Right ventricle myocardium superior (tissue), 1 donor: ENCODE data around the gene ASTL. TPM values are rescaled to one million over a fixed set of nuclear protein-coding genes. Genes with fewer than 3 reads are reported as not detected.
A peak's percentile ranks its signal among the peaks of the same experiment; 100 is the strongest.

Source experiments
- ATAC-seq: fragments of 200-7000 bp; cut with Tn5 transposase; one replicate; pipeline ENCODE4 v1.9.1; 2020; ENCODE audit warnings: mild to moderate bottlenecking; ENCODE audit not compliant: poor library complexity
- DNase-seq: peaks from one replicate; pipeline ENCODE4 v3.0.0-alpha.2; 2020
- intact Hi-C: fragments of 100-400 bp; cut with DNase I; formaldehyde crosslinking; loops from one replicate; pipeline ENCODE4 v1.11.2; 2022
- long read RNA-seq: library from polyadenylated mRNA; unstranded; transcript quantifications from one replicate; pipeline ENCODE4 v2.0.0, GENCODE V29; 2021
- total RNA-seq: library from RNA; stranded (reverse); fragmentation: NEBNext Ultra II Directional; extraction: Animal tissue kit (Norgen Biotek cat#: 25700); gene quantifications from one replicate; pipeline ENCODE4 v1.2.1, GENCODE V29; 2021
- donor health status: DM: no; HTN: yes; CAD: no; lungs with severe emphysema.

ASTL gene
- not detected for total RNA-seq
- long read RNA-seq, partial matches to known transcripts: 0 of 1 reads
- long read RNA-seq, other reads (novel, unspliced or antisense): 1 of 1 reads

GRCh38 chr2:96138179-96139145 lies at the start of gene ASTL:
Gene ASTL, minus strand, starts transcription at chr2:96138502. Its CDS starts 66 bp downstream, at chr2:96138436.
- DNase-seq: peak; percentile 47
- ATAC-seq: peak; percentile 84
- intact Hi-C loops: loop anchor here (5.0 kb wide), 1 partner anchor 369 kb away; the partner anchor contains the start of gene NEURL3

DNA sequence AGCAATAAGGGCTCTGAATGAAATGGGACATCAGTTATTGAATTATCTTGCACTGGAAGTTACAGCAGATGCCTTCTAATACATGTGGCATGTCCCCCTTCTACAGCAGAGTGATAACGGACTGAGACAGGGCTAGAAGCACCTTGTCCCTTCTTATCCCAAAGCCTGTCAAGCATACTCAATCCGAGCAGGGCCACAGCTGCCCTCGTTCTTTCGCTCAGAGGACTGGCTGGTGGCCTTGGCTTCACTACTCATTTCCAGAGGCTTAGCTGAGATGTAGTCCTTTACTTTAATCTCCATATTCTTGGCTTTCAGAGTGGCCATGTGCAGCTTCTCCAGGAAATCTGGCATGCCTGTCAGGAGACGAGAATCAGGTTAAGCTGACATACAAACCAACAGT lies 48.3 kb upstream of the ASTL start:
- ATAC-seq (peak; percentile 49), DNase-seq (no peak)
- intact Hi-C loops: no loop called here

DNA sequence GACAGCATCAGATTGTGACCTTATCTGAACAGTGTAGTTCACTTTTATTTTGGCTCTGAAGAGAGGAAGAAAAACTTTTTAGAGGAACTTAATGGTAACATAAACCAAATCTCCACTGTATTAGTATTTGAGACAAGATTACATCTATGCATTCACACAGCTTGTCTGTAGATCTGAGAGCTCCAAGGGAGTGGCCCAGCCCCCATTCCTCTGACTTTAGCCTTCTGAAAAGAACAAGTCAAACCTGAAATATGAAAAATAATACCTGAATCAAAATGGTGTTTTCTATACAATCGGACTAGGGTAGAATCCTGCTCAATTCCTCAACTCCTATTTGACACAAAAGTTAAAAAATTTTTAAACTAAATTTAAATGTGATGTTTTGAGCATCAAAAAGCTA lies 47.2 kb upstream of the ASTL start:
- no peak for ATAC-seq
- intact Hi-C loops: no loop called here

DNA sequence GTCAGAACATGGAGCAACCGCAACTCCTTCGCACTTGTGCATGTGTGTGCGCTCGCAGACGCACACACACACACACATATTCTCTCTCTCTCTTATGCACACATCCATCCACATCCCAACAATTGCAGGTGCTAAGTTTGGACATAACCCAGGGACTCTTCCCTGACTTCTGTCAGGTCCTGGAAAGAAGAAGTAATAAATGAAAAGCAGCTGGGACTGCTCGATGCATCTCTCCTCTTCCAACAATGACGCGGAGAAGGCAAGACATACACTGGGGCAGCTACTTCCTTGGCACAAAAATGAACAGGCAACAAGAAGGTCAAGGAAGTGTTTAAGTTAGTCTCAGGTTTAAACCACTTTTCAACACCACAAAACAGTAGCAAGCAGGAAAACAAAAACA lies 46.7 kb upstream of the ASTL start:
- intact Hi-C loops: no loop called here
- ATAC-seq (no peak), DNase-seq (no peak)

More for the DNA sequence above, 47.2 kb upstream of the ASTL start:
- DNase-seq: no peak

DNA sequence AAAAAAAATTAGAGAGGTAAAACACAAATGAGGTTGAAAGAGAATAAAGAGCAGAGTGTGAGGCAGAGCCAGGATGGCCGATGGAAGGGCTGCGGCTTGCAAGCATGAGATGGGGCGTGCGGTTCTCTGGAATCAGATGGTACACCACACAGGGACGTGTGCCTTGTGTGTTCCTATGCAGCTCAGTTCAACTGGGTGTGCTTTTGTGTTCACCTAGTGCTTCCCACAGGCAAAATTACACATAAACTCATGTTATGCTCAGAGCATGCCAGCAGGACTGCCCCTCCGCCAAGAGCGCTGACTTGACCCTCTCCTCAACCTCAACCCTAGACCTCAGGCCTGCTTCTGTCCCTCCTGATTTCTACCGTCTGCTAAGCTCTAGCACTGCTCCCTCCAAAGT lies 45.9 kb upstream of the ASTL start:
- DNase-seq: no peak

GRCh38 chr2:96181529-96181928 lies 43.2 kb upstream of the ASTL start:
- DNase-seq (no peak), ATAC-seq (no peak)
- intact Hi-C loops: no loop called here

More for the DNA sequence above, 45.9 kb upstream of the ASTL start:
- no peak for ATAC-seq
- intact Hi-C loops: no loop called here

DNA sequence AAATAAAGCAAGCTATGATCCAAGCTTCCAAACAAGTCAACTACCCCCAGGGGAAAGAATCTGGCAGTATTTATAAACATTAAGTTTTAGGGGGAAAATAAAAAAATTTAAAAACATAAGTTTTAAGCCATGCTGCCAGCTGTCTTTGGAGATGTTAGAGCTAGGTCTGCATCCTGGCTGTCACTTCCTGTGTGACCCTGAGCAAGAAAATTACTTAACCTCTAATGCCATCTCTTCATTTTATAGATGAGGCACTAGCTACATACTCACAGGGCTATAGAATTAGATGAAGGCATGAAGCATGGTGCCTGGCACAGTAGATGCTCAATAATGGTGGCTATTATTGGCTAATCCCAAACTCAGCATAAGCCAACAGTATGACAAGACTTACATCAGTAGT lies 42.2 kb upstream of the ASTL start:
- DNase-seq (no peak), ATAC-seq (no peak)
- intact Hi-C loops: no loop called here

GRCh38 chr2:96180002-96180401 lies 41.7 kb upstream of the ASTL start:
- no peak for ATAC-seq
- intact Hi-C loops: no loop called here
- DNase-seq: no peak

- ATAC-seq (no peak), DNase-seq (no peak)
- intact Hi-C loops: no loop called here
Observed at GRCh38 chr2:96176661-96177060, 38.4 kb upstream of the ASTL start.

GRCh38 chr2:96175951-96176350 lies 37.6 kb upstream of the ASTL start:
- DNase-seq (no peak), ATAC-seq (no peak)
- intact Hi-C loops: no loop called here

GRCh38 chr2:96174251-96175144 lies 36.2 kb upstream of the ASTL start:
- intact Hi-C loops: no loop called here
- DNase-seq (peak; percentile 86), ATAC-seq (peak; percentile 88)

DNA sequence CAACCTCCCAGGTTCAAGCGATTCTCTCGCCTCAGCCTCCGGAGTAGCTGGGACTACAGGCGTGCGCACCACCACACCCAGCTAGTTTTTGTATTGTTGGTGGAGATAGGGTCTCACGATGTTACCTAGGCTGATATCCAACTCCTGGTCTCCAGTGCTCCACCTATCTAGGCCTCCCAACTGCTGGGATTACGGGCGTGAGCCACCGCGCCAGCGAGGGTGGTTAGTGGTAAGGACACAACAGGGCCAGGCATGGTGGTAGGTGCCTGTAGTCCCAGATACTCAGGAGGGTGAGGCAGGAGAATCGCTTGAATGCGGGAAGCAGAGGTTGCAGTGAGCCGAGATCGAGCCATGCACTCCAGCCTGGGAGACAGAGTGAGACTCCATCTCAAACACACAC lies 33.5 kb upstream of the ASTL start:
- no peak for ATAC-seq
- intact Hi-C loops: no loop called here
- DNase-seq: no peak

GRCh38 chr2:96170626-96171025 lies 32.3 kb upstream of the ASTL start:
- intact Hi-C loops: no loop called here
- ATAC-seq (no peak), DNase-seq (no peak)

- ATAC-seq: no peak
- intact Hi-C loops: no loop called here
Observed at GRCh38 chr2:96169868-96170507, 31.7 kb upstream of the ASTL start.

GRCh38 chr2:96167407-96168013 lies 29.2 kb upstream of the ASTL start:
- intact Hi-C loops: no loop called here
- DNase-seq (no peak), ATAC-seq (no peak)

More at GRCh38 chr2:96169868-96170507, 31.7 kb upstream of the ASTL start:
- DNase-seq: no peak

- intact Hi-C loops: no loop called here
- no peak for ATAC-seq
- DNase-seq: no peak
Observed at GRCh38 chr2:96164459-96165184, 26.3 kb upstream of the ASTL start.

GRCh38 chr2:96163768-96164429 lies 25.6 kb upstream of the ASTL start:
- intact Hi-C loops: no loop called here
- ATAC-seq (no peak), DNase-seq (no peak)
